ENCODE measurements around the gene HSD17B8. TPM values are rescaled to one million over a fixed set of nuclear protein-coding genes. Genes with fewer than 3 reads are reported as not detected.

HSD17B8 gene
- 10 to 100 TPM; 15.1 to 42.5 (median 26.3) TPM for total RNA-seq

GRCh38 chr6:33204415-33205190 is at the start of gene HSD17B8:
TSS of gene HSD17B8 (plus strand) at chr6:33204655. CDS start at chr6:33204669, 14 bp downstream.
- TF ChIP-seq CTCF (IDR thresholded peaks at IDR 0.05) (no peak), POLR2A (IDR thresholded peaks at IDR 0.05) (peak in 1 of 4 donors; percentile 72)
- H3K4me1 ChIP-seq, result peaks cover 38 to 83% (median 46%) of the 10 kb centered on the region in 3 donors
- no peaks in the 10 kb centered on the region for H3K9me3 ChIP-seq

GRCh38 chr6:33156561-33156960 is 47.9 kb upstream of the HSD17B8 start:
- 80 to 87% methylated on average over 6 of the region's 6 CpGs for whole genome bisulfite sequencing, 2 donors
- H3K27ac ChIP-seq, result no peak overlapping the region
- TF ChIP-seq POLR2A (IDR thresholded peaks at IDR 0.05) (no peak), CTCF (IDR thresholded peaks at IDR 0.05) (no peak)
- intact Hi-C loops (cut with DNase I), result no loop called here
- no peaks in the 10 kb centered on the region for H3K36me3 ChIP-seq
- peaks cover 0 to 9% (median 8%) of the 10 kb centered on the region in 3 donors for H3K9me3 ChIP-seq
- DNase-seq, result no peak
- peaks cover 6 to 14% (median 8%) of the 10 kb centered on the region in 3 donors for H3K4me1 ChIP-seq
- H3K27me3 ChIP-seq, result peaks cover 0 to 13% (median 0%) of the 10 kb centered on the region in 4 donors
- H3K4me3 ChIP-seq, result no peak overlapping the region

More at GRCh38 chr6:33204415-33205190, at the start of gene HSD17B8:
- Histone ChIP-seq H3K27me3 (no peaks in the 10 kb centered on the region), H3K36me3 (peaks cover 14 to 25% (median 17%) of the 10 kb centered on the region in 3 donors), H3K4me3 (peak within 1 kb of the TSS; percentile 75 to 85 (median 80)), H3K27ac (peak within 1 kb of the TSS; percentile 79 to 93 (median 92))
- intact Hi-C loops (cut with DNase I), result no loop called here
- WGBS, 2 donors, result 0 to 6% methylated on average over 3 to 9 of the region's 48 CpGs
- peak; percentile 74 for DNase-seq

GRCh38 chr6:33156964-33157363 is 47.5 kb upstream of the HSD17B8 start:
- 95 to 96% methylated on average over 2 of the region's 2 CpGs for WGBS, 2 donors
- intact Hi-C loops (cut with DNase I), result no loop called here
- no peak overlapping the region for H3K4me3 ChIP-seq

GRCh38 chr6:33160096-33160495 is 44.4 kb upstream of the HSD17B8 start:
- intact Hi-C loops (cut with DNase I), result loop anchor here (5.0 kb wide), 1 partner anchor 87 kb away; no protein-coding TSS in a partner anchor
- DNase-seq, result no peak
- H3K4me3 ChIP-seq, result no peak overlapping the region
- no peaks in the 10 kb centered on the region for H3K36me3 ChIP-seq
- 84 to 93% methylated on average over 8 to 11 of the region's 11 CpGs for WGBS, 2 donors
- peak overlapping the region in 2 of 4 donors; percentile 77 to 78 for H3K27ac ChIP-seq
- H3K9me3 ChIP-seq, result no peaks in the 10 kb centered on the region
- no peak for TF ChIP-seq CTCF (IDR thresholded peaks at IDR 0.05)
- TF ChIP-seq POLR2A (IDR thresholded peaks at IDR 0.05), result no peak
- H3K4me1 ChIP-seq, result peaks cover 8 to 22% (median 13%) of the 10 kb centered on the region in 3 donors
- no peaks in the 10 kb centered on the region for H3K27me3 ChIP-seq

More at GRCh38 chr6:33156964-33157363, 47.5 kb upstream of the HSD17B8 start:
- TF ChIP-seq CTCF (IDR thresholded peaks at IDR 0.05), result no peak
- no peak for TF ChIP-seq POLR2A (IDR thresholded peaks at IDR 0.05)
- Histone ChIP-seq H3K27ac (no peak overlapping the region), H3K9me3 (peaks cover 0 to 5% (median 4%) of the 10 kb centered on the region in 3 donors), H3K27me3 (peaks cover 0 to 11% (median 0%) of the 10 kb centered on the region in 4 donors), H3K36me3 (no peaks in the 10 kb centered on the region), H3K4me1 (peaks cover 8 to 18% (median 10%) of the 10 kb centered on the region in 3 donors)
- DNase-seq, result no peak
